Liver (tissue), 9 donors: ENCODE results near the gene ENPP1. TPM values are rescaled to one million over a fixed set of nuclear protein-coding genes. Genes with fewer than 3 reads are reported as not detected.
A peak's percentile ranks its signal among the peaks of the same experiment; 100 is the strongest.

Experiments used
- DNase-seq: peaks from one replicate; pipeline ENCODE4 v3.0.0-alpha.2; 2017; ENCODE audit warnings: low spot score
- H3K27ac ChIP-seq, 2 donors: one replicate each; pipeline ENCODE4 v1.7.0; 2013; ENCODE audit warnings: inconsistent platforms in 2 of 2, low read length in 2 of 2, control low read depth in 1 of 2, low read depth in 1 of 2, mild to moderate bottlenecking in 1 of 2
- H3K27me3 ChIP-seq, 4 donors: one replicate each; pipeline versions ENCODE4 v1.6.1 to v1.7.0; 2013; ENCODE audit warnings: low read length in 3 of 4, inconsistent platforms in 1 of 4, mild to moderate bottlenecking in 1 of 4, moderate library complexity in 1 of 4; ENCODE audit not compliant: control insufficient read depth in 4 of 4, insufficient read depth in 4 of 4
- H3K36me3 ChIP-seq, 4 donors: one replicate each; pipeline versions ENCODE4 v1.6.1 to v1.7.0; 2013; ENCODE audit warnings: low read length in 3 of 4, mild to moderate bottlenecking in 3 of 4, low read depth in 1 of 4, moderate library complexity in 1 of 4; ENCODE audit not compliant: control insufficient read depth in 4 of 4, insufficient read depth in 3 of 4
- H3K4me1 ChIP-seq, 4 donors: one replicate each; pipeline versions ENCODE4 v1.6.1 to v1.7.0; 2013; ENCODE audit warnings: low read length in 3 of 4, mild to moderate bottlenecking in 3 of 4, moderate library complexity in 1 of 4; ENCODE audit not compliant: control insufficient read depth in 4 of 4, insufficient read depth in 4 of 4
- H3K4me3 ChIP-seq, 3 donors: one replicate each; pipeline versions ENCODE4 v1.6.1 to v1.7.0; 2013; ENCODE audit warnings: low read length in 3 of 3, control low read depth in 1 of 3, low read depth in 1 of 3, mild to moderate bottlenecking in 1 of 3
- H3K9ac ChIP-seq, 2 donors: one replicate each; pipeline ENCODE4 v1.7.0; 2013; ENCODE audit warnings: low read length in 2 of 2, mild to moderate bottlenecking in 2 of 2, moderate library complexity in 2 of 2, control low read depth in 1 of 2, low read depth in 1 of 2
- H3K9me3 ChIP-seq, 4 donors: one replicate each; pipeline versions ENCODE4 v1.6.1 to v1.7.0; 2013; ENCODE audit warnings: low read length in 3 of 4; ENCODE audit not compliant: control insufficient read depth in 4 of 4
- FOXA1 ChIP-seq: IDR thresholded peaks from 2 replicates; pipeline ENCODE4 v1.6.1; 2016; ENCODE audit warnings: antibody characterized with exemption
- FOXA2 ChIP-seq: IDR thresholded peaks from 2 replicates; pipeline ENCODE4 v1.6.1; 2016; ENCODE audit warnings: antibody characterized with exemption
- HNF4A ChIP-seq, 2 donors: conservative IDR thresholded peaks; 2 replicates each; pipeline ENCODE4 v1.6.1; 2016; ENCODE audit warnings: antibody characterized with exemption in 2 of 2, mild to moderate bottlenecking in 2 of 2
- HNF4G ChIP-seq: IDR thresholded peaks from 2 replicates; pipeline ENCODE4 v1.6.1; 2016; ENCODE audit warnings: antibody characterized with exemption
- JUND ChIP-seq, 2 donors: IDR thresholded peaks; 2 replicates each; pipeline ENCODE4 v1.6.1; 2016; ENCODE audit warnings: antibody characterized with exemption in 2 of 2
- RAD21 ChIP-seq, 2 donors: IDR thresholded peaks; 2 replicates each; pipeline ENCODE4 v1.6.1; 2016; ENCODE audit warnings: antibody characterized with exemption in 2 of 2, mild to moderate bottlenecking in 2 of 2
- RXRA ChIP-seq, 2 donors: IDR thresholded peaks; 2 replicates each; pipeline ENCODE4 v1.6.1; 2017 to 2018; ENCODE audit warnings: antibody characterized with exemption in 2 of 2, mild to moderate bottlenecking in 1 of 2
- WGBS: extraction: QIAGEN DNeasy Blood & Tissue Kit; methylation state at CpG from one replicate; pipeline ENCODE4 v1.1.7; 2013; 5-methylcytosine and 5-hydroxymethylcytosine counted together
- polyA plus RNA-seq, 2 donors: library from polyadenylated mRNA; stranded (reverse) in 1 of 2; unstranded in 1 of 2; fragments of 200-250 nt in 1 of 2; fragments of >200 nt in 1 of 2; fragmentation: Nextera tagmentation in 1 of 2; extraction: Ambion mirVana in 1 of 2; gene quantifications; one replicate each; pipeline versions ENCODE4 v1.2.1 to v1.2.3, GENCODE V29; 2013 to 2015
- total RNA-seq, 2 donors: library from RNA; depleted of rRNA; stranded (reverse); fragments of >200 nt; gene quantifications; one replicate each; pipeline ENCODE4 v1.2.3, GENCODE V29; 2014
- TF ChIP-seq, protein P1 (sequence below): IDR thresholded peaks from 2 replicates; pipeline ENCODE4 v1.6.1; 2016; ENCODE audit warnings: antibody characterized with exemption
- TF ChIP-seq, protein P2 (sequence below): fragments of 150-350 bp; IDR thresholded peaks from 2 replicates; pipeline ENCODE4 v1.5.1; 2017; ENCODE audit warnings: improper control_type of control experiment, low read depth, low read length; ENCODE audit not compliant: missing input control
- TF ChIP-seq, protein P3 (sequence below): IDR thresholded peaks from 2 replicates; pipeline ENCODE4 v1.6.1; 2016; ENCODE audit warnings: antibody characterized with exemption, mild to moderate bottlenecking
- TF ChIP-seq, protein P4 (sequence below): IDR thresholded peaks from 2 replicates; pipeline ENCODE4 v1.6.1; 2016; ENCODE audit warnings: antibody characterized with exemption
- donor health status: healthy.
- donor health status: healthy.
- donor health status: healthy.
- donor health status: healthy.
- donor health status: healthy.

Gene ENPP1
- total and polyA plus RNA-seq, 4 donors = 9.5 to 53.1 (median 31.1) TPM

DNA sequence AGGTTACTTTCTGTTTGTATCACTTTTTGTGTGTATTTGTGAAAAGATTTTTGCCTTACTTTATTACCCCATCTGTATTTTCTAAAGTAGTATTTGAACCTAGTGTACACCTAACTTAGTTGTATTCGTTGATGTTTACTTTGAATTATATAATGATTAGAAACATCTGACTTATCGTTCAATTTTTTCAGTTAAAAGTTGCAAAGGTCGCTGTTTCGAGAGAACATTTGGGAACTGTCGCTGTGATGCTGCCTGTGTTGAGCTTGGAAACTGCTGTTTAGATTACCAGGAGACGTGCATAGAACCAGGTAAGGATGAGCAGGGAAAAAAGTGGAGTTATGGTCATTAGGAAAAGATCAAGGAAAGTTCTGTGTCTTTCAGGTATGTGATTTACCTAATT, 42.0 kb downstream of the ENPP1 start:
- peaks cover 4 to 41% (median 26%) of the 10 kb centered on the region in 4 donors for H3K4me1 ChIP-seq
- peak overlapping the region; percentile 52 to 83 for H3K27ac ChIP-seq
- peaks cover 5 to 18% (median 12%) of the 10 kb centered on the region in 4 donors for H3K36me3 ChIP-seq
- H3K4me3 ChIP-seq = peak overlapping the region in 1 of 3 donors; percentile 49
- no peak for DNase-seq
- TF ChIP-seq RAD21 (IDR thresholded peaks at IDR 0.05) = peak in 1 of 2 donors; percentile 15
- TF ChIP-seq, protein P1, sequence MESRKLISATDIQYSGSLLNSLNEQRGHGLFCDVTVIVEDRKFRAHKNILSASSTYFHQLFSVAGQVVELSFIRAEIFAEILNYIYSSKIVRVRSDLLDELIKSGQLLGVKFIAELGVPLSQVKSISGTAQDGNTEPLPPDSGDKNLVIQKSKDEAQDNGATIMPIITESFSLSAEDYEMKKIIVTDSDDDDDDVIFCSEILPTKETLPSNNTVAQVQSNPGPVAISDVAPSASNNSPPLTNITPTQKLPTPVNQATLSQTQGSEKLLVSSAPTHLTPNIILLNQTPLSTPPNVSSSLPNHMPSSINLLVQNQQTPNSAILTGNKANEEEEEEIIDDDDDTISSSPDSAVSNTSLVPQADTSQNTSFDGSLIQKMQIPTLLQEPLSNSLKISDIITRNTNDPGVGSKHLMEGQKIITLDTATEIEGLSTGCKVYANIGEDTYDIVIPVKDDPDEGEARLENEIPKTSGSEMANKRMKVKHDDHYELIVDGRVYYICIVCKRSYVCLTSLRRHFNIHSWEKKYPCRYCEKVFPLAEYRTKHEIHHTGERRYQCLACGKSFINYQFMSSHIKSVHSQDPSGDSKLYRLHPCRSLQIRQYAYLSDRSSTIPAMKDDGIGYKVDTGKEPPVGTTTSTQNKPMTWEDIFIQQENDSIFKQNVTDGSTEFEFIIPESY = peak; percentile 43
- TF ChIP-seq FOXA2 = peak; percentile 73
- peak; percentile 20 for TF ChIP-seq FOXA1
- TF ChIP-seq, protein P2, sequence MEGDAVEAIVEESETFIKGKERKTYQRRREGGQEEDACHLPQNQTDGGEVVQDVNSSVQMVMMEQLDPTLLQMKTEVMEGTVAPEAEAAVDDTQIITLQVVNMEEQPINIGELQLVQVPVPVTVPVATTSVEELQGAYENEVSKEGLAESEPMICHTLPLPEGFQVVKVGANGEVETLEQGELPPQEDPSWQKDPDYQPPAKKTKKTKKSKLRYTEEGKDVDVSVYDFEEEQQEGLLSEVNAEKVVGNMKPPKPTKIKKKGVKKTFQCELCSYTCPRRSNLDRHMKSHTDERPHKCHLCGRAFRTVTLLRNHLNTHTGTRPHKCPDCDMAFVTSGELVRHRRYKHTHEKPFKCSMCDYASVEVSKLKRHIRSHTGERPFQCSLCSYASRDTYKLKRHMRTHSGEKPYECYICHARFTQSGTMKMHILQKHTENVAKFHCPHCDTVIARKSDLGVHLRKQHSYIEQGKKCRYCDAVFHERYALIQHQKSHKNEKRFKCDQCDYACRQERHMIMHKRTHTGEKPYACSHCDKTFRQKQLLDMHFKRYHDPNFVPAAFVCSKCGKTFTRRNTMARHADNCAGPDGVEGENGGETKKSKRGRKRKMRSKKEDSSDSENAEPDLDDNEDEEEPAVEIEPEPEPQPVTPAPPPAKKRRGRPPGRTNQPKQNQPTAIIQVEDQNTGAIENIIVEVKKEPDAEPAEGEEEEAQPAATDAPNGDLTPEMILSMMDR = no peak
- TF ChIP-seq, protein P3, sequence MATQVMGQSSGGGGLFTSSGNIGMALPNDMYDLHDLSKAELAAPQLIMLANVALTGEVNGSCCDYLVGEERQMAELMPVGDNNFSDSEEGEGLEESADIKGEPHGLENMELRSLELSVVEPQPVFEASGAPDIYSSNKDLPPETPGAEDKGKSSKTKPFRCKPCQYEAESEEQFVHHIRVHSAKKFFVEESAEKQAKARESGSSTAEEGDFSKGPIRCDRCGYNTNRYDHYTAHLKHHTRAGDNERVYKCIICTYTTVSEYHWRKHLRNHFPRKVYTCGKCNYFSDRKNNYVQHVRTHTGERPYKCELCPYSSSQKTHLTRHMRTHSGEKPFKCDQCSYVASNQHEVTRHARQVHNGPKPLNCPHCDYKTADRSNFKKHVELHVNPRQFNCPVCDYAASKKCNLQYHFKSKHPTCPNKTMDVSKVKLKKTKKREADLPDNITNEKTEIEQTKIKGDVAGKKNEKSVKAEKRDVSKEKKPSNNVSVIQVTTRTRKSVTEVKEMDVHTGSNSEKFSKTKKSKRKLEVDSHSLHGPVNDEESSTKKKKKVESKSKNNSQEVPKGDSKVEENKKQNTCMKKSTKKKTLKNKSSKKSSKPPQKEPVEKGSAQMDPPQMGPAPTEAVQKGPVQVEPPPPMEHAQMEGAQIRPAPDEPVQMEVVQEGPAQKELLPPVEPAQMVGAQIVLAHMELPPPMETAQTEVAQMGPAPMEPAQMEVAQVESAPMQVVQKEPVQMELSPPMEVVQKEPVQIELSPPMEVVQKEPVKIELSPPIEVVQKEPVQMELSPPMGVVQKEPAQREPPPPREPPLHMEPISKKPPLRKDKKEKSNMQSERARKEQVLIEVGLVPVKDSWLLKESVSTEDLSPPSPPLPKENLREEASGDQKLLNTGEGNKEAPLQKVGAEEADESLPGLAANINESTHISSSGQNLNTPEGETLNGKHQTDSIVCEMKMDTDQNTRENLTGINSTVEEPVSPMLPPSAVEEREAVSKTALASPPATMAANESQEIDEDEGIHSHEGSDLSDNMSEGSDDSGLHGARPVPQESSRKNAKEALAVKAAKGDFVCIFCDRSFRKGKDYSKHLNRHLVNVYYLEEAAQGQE = peak; percentile 66
- TF ChIP-seq, protein P4, sequence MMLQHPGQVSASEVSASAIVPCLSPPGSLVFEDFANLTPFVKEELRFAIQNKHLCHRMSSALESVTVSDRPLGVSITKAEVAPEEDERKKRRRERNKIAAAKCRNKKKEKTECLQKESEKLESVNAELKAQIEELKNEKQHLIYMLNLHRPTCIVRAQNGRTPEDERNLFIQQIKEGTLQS = no peak
- TF ChIP-seq RXRA (IDR thresholded peaks at IDR 0.05) = peak in 1 of 2 donors; percentile 39
- TF ChIP-seq HNF4A (conservative IDR thresholded peaks at IDR 0.05) = peak in 1 of 2 donors; percentile 65
- peak overlapping the region; percentile 27 to 58 for H3K9ac ChIP-seq
- WGBS = 35% methylated on average over 6 of the region's 6 CpGs
- no peaks in the 10 kb centered on the region for H3K27me3 ChIP-seq
- H3K9me3 ChIP-seq = no peaks in the 10 kb centered on the region

DNA sequence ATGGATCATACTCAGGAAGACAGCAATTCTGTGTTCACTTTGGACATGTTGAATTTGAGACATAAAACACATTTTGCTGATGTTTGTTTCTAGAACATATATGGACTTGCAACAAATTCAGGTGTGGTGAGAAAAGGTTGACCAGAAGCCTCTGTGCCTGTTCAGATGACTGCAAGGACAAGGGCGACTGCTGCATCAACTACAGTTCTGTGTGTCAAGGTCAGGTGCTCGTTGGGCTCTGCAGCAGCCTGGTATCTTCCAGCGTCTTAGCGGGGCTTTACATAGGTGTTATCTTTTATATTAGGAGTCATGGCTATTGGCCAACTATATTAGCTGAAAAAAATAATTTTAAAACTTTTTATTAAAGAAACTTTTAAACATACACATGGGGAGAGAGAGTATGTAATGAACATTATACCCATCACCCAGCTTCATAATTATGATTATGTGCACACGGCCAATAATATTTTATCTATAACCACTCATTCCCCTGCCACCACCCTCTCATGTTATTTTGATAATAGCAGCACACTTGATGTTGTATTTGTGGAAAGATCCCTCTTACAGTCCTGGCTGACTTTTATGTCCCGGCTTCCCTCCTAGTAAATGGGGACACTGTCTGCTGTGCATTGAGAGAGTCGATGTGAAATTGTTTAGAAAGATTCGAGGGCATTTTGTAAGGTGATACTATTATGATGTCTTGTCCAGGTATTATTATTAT, 43.4 kb downstream of the ENPP1 start:
- Histone ChIP-seq H3K9ac (no peak overlapping the region), H3K27ac (no peak overlapping the region), H3K4me3 (no peak overlapping the region), H3K4me1 (peaks cover 4 to 42% (median 26%) of the 10 kb centered on the region in 4 donors), H3K36me3 (peaks cover 5 to 26% (median 17%) of the 10 kb centered on the region in 4 donors), H3K9me3 (no peaks in the 10 kb centered on the region), H3K27me3 (no peaks in the 10 kb centered on the region)
- 77% methylated on average over 8 of the region's 8 CpGs for WGBS
- TF ChIP-seq JUND (IDR thresholded peaks at IDR 0.05) (no peak), HNF4G (no peak), FOXA1 (no peak)
- TF ChIP-seq, protein P4 = no peak
- TF ChIP-seq, protein P3 = no peak
- DNase-seq = no peak
